Mucosa of gallbladder (tissue), 1 donor: ENCODE data around the gene ALDH1B1. TPM values are rescaled to one million over a fixed set of nuclear protein-coding genes. Genes with fewer than 3 reads are reported as not detected.

Source experiments
- DNase-seq: peaks from one replicate; pipeline ENCODE4 v3.0.0-alpha.2; 2020; ENCODE audit warnings: low spot score
- total RNA-seq: library from RNA; stranded (reverse); gene quantifications from one replicate; pipeline ENCODE4 v1.2.1, GENCODE V29; 2021
- donor health status: DM: no; HTN: no; CAD: no.

The ALDH1B1 gene
- total RNA-seq, result 146 TPM

DNA sequence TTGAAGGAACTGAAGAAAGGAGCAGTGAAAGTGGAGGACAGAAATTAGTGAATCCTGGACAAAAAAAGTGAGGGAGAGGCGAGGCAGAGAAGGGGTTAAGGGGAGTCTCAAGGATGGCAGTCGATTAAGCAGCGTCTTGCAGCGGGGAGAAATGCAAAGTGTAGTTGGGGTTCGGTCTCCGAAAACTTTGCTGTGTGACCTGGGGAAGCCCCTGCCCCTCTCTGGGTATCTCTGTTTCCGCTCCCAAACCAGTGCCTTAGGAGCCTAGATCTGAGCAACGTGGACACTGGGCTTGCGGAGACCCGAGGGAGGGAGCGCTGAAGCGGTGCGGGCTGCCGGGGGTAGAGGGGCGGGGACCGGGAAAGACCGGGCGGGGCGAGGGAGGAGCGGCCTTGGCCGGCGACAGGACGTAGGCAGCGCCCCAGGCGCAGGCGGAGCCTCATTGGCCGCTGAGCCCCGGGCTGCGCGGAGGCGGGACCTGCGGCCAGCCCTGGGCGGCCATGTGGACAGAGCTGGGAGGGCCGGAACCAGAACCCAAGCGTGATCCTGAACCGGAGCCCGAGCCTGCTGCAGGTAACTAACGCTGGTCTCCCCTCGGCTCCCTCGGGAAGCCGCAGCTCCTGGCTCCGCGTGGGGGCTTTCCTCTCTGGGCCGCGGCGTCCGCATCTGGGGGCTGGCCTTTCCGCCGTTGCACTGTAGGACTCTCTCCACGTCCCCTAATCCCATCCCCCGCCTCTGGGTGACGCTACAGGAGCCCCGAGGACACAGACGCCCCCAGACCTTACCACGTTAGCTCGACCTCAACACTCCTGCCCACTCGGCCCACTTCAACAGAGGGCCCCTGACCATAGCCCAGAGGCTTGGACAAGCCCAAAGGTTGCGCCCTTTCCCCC is at the start of gene ALDH1B1:
Gene ALDH1B1, plus strand, starts transcription at position 468 of the 893 bp plus-strand sequence. CDS start 3,047 bp downstream, outside the sequence.
- DNase-seq, result peak; percentile 89

DNA sequence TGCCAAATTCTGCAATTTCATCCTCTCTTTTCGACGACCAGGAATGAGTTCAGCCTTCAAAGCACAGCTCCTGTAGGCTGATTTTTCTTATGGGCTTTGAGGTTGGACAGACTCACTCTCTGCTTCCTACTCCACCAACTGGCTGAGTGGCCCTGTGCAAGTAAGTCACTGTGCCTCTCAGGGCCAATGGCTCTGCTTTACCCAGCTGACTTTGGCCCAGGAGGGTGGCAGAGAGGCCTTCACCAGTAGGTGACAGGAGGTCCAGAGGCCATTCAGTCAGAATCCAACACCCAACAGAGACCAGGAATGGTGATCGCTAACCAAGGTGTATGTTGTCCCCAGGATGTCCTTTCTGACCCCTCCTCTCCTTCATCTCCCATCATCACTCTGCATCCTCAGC is 49.5 kb upstream of the ALDH1B1 start:
- no peak for DNase-seq

DNA sequence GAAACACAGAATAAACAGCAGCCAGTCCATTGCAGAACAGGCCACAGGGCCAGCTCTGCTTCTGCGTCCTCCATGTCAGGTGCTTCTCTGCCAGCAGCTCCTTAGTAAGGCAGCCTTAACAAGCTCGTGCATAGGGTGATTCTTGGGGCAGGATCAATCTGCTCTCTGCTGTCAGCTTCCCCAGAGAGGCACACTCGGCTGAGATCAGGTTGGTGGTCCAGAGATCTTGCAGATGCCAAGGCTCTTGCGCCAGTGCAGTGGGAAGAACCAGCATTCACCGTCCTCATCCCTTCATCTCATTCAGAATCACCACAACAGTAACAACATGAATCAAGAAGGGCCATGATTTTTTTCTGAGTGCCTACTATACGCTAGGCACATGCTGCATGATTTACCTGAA is 49.0 kb upstream of the ALDH1B1 start:
- DNase-seq, result peak; percentile 3

DNA sequence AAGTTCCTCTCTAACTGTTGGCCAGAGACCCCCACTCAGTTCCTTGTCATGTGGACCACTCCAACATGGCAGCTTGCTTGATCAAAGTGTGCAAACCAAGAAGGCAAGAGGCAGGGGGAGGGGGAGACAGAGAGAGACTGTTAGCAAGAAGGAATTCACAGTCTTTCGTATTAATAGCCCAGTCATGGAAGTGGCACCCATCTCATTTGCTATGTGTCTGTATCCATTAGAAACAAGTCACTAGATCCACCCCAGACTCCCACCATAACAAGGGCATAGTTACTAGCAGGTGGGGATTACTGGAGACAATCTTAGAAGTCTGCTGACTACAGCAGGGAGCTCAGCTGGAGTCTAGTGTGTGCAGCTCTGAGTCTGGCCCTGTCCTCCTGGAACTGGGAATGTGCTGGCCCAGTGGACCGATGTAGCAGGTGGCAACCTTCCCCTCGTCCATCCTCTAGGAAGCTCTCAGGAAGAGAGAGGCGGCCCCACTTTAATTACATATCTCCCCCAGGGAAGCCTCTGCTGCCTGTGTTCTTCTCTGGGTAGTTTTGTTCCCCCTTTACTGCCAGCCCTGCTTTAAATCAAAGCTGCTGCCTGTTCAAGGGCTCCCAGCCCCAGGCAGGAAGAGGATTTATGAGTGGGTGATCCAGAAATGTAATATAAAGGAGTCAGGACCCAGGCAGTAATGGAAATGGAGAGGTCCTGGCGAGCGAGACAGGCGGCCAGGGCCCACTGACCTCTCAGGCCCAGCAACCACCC is 47.8 kb upstream of the ALDH1B1 start:
- peak; percentile 3 for DNase-seq

DNA sequence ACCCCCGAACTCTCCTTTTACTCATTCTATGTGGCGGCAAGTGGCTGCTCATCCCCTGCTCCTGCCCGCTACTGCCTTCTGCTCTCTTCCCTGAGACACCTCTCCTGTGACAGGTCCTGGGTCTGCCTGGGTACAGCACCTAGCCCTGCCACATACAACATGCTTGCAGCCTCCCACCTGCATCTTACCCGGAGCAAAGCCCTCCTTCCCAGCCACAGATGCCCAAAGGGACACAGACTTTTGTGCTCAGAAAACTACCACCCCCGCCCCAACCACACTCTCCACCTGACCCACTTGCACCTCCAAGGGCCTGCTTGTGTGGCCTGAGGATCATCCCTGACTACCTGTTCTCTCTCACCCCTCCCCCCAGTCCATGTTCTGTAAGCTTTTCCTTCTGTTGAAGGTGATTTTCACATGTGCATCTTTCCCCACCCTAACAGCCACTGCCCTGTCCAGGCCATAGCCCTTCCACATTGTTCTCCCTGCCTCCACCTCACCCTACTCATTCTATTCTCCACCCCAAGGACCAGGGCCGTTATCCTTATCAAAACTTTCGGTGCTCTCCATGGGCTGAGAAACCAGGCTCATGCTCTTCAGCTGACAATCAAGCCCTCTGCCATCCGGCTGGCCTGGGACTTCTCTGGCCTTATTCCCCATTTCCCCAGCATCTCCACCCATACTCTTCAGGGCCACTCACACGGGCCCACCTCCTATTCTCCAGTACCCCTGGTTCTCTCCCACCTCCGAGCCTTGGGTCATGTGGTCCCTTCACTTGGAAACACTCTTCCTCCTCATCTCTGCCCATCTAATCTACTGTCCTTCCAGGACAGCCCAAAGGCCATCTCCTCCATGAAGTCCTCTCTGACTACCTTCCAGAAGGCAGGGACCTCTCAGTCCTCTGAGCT is 46.4 kb upstream of the ALDH1B1 start:
- DNase-seq, result no peak

DNA sequence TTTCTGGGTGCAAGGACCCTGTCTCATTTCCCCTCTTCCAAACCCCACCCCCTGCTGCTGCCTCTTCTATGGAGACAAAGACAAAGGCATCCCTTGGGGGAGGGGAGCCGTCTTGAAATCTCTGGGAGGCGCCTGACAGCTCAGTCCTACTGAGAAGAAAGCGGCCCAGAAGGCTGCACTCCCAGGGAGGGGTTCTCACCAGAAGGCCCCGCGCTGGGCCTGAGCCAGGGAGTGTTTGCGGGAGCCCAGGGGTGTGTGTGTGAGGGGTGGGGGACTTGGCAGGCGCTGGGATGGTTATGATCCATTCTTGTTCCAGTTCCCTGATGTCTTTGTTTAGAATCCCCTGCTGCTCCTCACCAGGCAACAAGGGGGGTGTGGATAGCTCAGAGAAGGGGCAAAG is 45.7 kb upstream of the ALDH1B1 start:
- no peak for DNase-seq

DNA sequence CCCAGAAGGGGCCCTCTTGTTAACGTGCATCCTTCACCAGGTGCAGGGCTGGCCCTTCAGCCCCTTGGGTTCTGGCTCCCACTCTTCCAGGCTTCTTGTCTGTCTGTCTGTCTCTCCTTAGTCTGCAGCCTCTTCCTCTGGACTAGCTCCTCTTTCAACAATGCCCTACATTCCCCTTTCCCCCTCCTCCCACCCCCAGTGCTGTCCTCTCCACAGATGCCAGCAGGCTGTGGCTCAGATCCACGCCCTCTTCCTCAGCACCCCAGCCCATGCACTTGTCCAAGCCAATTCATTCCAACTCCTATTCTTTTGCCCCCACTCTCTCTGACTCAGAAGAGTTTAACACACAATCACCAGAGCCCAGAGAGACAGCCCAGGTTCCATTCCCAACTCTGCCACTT is 45.2 kb upstream of the ALDH1B1 start:
- DNase-seq, result no peak

DNA sequence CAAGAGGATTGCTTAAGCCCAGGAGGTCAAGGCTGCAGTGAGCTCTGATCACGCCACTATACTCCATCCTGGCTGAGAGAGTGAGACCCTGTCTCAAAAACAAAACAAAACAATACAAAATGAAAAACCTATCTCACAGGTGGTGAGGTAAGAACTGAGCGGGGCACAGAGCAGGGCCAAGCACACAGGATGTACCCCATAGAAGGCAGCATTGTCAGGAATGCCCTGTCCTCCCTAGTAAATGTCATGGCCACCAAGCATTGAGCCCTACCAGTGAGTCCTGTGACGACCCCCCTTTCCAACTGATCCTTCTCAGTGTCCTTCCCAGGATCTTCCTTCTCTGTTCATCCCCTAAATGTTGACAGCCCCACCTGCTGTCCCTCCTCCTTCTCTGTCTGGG is 44.6 kb upstream of the ALDH1B1 start:
- no peak for DNase-seq

DNA sequence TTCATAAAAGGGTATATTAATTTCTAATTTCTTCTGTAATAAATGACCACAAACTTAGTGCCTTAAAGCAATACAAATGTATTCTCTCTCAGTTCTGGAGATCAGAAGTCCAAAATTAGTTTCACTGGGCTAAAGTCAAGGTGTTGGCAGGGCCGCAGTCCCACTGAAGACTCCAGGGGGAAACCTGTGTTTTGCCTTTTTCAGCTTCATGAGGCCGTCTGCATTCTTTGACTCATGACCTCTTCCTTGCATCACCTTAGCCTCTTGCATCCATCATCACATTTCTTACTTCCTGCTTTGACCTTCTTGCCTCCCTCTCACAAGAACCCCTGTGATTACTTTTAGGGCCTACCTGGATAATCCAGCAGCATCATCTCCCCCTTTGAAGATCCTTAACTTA is 42.0 kb upstream of the ALDH1B1 start:
- no peak for DNase-seq

DNA sequence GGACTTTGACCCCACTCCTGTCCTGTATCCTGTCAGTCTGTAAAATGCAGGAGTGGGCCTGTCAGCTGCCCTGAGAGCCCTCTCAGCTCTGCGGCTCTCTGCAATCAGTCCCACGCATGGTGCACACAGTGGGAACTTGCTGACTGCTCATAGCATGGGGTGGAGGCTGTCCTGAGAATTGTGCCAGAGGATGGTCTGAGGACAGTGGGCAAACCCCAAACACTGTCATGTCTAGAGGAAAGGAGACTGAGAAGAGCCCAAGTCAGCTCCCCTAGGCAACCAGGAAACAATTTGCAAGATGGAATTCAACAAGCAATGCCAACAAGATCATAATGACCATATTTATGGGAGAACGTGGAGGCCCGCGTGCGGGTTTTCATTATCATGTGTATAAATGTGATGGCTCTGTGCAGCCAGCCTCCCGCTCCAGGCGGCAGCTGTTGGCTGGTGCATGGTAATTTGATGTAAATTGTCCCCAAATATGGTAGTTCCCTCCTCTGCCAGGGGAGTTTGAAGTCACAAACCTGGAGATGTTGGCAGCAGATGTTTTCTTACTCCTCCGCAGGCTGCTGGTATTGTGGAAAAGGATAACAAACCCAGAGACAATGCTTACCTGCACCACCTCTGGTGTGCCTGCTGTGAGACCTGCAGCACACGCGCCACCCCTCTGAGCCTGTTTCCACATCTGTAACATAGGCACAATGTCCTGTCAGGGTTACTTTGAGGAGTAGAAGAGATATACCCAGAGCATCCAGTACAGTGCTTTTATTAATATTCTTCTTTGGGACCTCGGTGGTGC is 39.8 kb upstream of the ALDH1B1 start:
- no peak for DNase-seq

DNA sequence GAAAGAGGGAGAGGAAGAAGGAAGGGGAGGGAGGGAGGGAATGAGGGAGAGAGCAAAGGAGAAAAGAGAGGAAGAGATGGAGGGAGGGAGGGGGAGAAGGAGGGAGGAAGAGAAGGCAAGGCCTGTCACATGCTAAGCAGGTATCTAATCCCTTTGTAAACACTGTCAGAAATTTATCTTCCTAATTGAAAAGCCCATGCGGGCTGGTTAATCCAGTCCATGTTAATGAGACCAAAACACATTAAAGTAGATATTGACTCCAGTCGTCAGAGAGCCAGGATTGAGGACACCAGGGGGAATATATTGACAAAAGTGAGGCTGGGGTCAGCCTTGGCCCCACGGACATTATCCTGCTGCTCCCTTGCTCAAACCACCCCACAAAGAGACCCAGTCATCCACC is 37.4 kb upstream of the ALDH1B1 start:
- no peak for DNase-seq

DNA sequence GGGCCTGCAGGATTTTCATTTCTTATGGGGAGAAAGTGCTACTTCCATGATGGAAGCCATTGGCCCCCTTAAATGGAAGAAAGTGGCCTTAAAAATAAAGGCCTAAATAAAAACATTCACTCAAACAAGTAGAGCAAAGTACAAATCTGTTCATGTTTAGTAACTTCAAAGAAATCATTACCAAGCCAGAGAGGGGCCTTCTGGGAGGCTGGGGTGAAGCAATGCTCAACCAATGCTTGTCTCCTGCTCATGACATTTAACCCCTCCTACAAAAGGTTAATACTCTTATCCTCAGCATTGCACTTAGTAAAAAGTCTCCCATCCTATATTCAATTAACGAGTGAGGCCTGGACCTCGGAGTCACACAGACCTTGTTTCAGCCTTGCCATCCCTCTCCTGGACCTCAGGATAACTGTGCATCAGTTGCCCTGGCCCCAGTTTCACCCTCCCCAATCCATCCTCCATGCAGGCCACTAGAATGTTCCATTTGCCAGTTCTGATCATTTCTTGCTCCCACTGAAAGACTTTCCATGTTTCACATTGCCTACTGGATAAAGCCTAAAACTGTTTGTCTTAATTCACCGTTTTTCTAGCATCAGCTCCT is 36.9 kb upstream of the ALDH1B1 start:
- DNase-seq, result no peak

DNA sequence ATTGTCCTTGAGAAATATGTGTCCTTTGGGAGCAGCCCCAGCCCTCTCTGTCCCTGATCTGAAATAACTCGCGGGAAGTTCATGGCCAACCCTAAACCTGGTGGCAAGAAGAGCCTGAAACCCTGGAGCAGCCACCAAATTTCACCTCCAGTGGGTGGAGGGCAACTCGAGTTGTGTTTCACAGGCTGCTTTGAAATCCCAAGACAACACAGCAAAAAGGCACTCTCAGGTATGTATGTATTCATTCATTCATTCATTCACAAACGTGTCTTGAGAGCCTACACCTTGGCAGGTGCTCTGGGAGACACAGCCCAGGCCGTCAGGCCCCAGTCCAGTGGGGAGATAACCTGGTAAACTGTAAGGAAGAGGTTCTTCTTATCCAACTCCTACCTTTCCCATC is 35.7 kb upstream of the ALDH1B1 start:
- no peak for DNase-seq

DNA sequence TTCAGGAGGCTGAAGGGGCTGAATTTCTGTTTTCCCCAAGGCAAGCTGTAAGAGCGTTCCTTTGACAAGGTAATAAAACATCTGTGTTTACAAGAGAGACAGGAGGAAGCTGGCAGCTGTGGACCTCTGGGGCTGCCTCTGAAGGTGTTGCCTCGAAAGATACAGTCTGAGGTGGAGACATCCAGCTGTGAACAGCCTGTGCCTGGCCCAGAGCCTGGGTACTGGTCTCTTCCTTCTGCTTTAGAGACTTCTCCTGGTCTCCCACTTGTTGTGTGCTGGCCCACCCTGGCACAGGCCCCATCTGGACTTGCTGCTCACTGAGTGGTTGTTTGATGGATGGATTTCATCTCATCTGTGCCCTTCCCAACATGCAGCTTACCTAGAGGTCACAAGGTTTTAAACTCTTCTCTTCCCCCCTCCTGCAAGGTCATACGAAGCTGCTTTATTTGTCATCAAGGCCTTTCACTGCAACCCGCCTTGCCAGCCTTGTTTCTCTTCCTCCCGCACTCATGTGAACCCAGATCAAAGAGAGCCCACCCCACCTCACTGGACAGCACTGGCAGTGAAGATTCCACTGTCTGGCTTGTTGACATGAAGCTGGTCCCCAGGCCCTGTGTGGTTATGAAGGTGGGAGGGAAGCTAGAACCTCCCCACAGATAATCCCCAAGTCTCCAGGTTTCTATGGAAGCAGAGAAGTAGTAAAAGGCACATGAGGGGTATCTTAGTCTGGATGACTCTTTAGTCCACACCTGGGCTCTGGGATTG is 35.0 kb upstream of the ALDH1B1 start:
- no peak for DNase-seq

DNA sequence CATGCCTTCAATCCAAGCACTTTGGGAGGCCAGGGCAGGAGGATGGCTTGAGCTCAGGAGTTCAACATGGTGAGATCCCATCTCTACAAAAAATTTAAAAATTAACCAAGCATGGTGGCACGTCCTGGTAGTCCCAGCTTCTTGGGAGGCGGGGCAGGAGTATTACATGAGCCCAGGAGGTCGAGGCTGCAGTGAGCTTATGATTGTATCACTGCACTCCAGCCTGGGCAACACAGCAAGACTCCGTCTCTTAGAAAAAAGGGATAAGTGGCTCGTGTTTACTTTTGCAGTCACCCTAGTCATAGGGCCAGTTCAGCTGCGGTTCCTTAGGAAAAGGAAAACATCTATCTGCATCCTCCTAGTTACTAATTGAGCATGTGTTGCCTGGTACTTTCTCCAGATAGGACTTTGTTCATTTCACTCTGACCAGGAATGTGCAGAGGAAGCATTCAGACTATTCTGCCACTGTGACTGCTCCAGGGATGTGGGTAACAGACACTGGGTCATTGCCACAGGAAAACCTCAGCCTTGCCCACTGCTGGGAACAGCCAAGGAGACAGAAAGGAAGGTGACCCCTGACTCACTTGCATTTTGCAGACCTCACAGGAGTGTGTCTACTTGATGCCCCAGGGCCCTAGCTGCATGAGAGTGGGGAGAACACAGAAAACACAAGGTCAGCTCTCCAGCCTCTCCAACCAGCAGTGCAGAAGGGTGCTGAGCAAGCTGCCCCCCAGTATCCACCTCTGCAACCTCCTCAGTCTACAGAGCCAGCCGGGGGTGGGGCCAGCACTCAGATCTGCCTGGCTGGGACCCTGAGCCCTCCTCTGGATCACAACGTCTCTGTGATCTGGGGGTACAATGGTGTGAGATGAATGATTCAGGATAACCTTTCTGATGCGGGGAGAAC is 33.9 kb upstream of the ALDH1B1 start:
- DNase-seq, result peak; percentile 38

DNA sequence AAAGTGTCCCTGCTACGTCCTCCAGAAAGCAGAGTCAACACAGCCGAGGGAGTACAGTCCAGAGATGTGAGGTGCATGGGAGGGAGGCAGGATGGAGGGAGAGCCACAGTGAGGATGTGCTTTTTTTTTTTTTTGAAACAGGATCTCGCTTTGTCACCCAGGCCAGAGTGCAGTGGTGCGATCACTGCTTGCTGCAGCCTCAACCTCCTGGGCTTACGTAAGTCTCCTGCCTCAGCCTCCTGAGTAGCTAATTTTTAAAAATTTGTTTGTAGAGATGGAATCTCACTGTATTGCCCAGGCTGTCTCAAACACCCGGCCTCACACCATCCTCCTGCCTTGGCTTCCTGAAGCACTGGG is 33.2 kb upstream of the ALDH1B1 start:
- DNase-seq, result no peak

DNA sequence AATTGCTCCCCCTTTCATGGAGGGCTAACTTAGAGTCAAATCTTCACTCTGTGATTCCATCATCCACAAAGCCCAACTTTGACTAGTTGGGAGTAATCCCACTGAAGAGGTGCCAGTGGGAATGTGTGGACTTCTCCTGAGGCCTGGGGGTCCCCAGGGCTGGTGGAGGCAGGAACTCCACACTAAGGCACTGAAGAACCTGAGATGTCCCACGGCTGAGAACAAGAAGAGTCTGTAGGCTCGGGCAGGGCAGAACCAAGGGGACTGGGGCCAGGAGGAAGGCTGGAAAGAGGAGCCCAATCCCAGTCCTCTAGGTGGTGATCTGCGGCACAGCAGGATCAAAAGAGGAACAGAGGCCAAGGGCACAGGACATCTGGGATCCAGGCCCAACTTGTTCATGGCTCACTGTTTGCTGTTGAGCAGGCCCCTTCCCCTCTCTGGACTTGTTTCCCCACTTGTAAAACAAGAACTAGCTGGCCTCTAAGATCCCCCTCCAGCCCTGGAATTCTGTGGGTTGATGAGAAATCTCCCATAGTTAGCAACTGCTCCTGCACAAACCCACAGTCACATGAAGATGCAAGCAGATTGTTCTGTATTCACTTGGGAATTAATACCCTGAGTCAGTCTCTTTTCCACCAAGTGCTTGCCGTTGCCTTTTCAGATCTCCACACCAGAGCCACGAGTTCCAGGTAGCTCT is 32.7 kb upstream of the ALDH1B1 start:
- no peak for DNase-seq

DNA sequence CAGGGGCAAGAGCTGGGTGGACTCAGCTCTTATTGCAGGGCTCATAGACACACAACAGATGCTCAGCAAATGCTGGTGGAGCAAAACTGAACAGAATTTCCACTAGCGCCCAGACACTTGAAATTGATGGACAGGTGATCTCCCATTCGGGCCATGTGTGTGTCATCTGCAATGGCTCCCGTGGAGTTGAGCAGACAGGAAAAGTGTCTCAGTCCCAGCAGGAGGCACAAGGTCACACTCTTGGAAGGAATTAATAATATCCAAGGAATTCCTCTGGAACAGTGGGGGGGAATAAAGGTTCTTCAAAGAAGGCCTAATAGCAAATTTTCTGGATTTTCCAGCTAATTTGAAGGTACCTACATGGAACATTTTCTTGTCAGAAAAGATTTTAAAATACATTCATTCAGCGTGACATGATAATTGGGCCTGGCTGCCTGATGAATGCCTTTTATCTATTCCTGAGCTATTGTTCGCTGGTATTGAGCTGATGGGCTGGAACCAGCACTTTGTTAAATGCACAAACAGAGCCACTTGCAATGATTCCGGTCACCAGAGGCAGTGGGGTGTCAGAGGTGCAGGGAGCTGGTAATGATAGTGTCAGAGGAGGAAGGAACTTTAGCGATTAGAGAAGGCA is 31.5 kb upstream of the ALDH1B1 start:
- DNase-seq, result no peak
